NCI-H526 (cell line): ENCODE data around the gene SNORC.
A peak's percentile ranks its signal among the peaks of the same experiment; 100 is the strongest.

ENCODE experiments used
- DNase-seq, 2 experiments: peaks; one replicate each; lab custom pipeline; 2025; lab: John Stamatoyannopoulos, UW

Gene SNORC

GRCh38 chr2:232882505-232883115, 12.5 kb downstream of the SNORC start:
- no peak for DNase-seq

GRCh38 chr2:232883116-232883721, 13.2 kb downstream of the SNORC start:
- DNase-seq: no peak

- DNase-seq: no peak
These were observed 13.9 kb downstream of the SNORC start for GRCh38 chr2:232884001-232884421.

GRCh38 chr2:232884549-232885263, 14.6 kb downstream of the SNORC start:
- DNase-seq: no peak

- DNase-seq: no peak
These were observed 15.3 kb downstream of the SNORC start for GRCh38 chr2:232885264-232885961.

GRCh38 chr2:232886176-232886575, 16.1 kb downstream of the SNORC start:
- no peak for DNase-seq

GRCh38 chr2:232886632-232887031, 16.6 kb downstream of the SNORC start:
- DNase-seq: no peak

- peak in 1 of 2 experiments; percentile 15 for DNase-seq
These were observed 17.2 kb downstream of the SNORC start for GRCh38 chr2:232887171-232887850.

GRCh38 chr2:232888099-232888836, 18.2 kb downstream of the SNORC start:
- no peak for DNase-seq

GRCh38 chr2:232888839-232889529, 18.9 kb downstream of the SNORC start:
- no peak for DNase-seq

GRCh38 chr2:232889876-232890401, 19.9 kb downstream of the SNORC start:
- no peak for DNase-seq

GRCh38 chr2:232890536-232890895, 20.5 kb downstream of the SNORC start:
- DNase-seq: no peak

- peak; percentile 34 to 69 for DNase-seq
These were observed 21.0 kb downstream of the SNORC start for GRCh38 chr2:232890896-232891601.

GRCh38 chr2:232891621-232892071, 21.6 kb downstream of the SNORC start:
- no peak for DNase-seq

GRCh38 chr2:232892221-232892620, 22.2 kb downstream of the SNORC start:
- DNase-seq: no peak

GRCh38 chr2:232892843-232893242, 22.8 kb downstream of the SNORC start:
- DNase-seq: no peak

GRCh38 chr2:232893834-232894233, 23.8 kb downstream of the SNORC start:
- no peak for DNase-seq

GRCh38 chr2:232894251-232894650, 24.2 kb downstream of the SNORC start:
- no peak for DNase-seq

GRCh38 chr2:232894746-232895145, 24.7 kb downstream of the SNORC start:
- DNase-seq: no peak

- DNase-seq: no peak
These were observed 26.0 kb downstream of the SNORC start for GRCh38 chr2:232896111-232896510.
